Measurements from ENCODE around the gene SNORC. TPM values are rescaled to one million over a fixed set of nuclear protein-coding genes. Genes with fewer than 3 reads are reported as not detected.
"Not testable (repeated sequence)": the region's sequence is repeated elsewhere in the genome, so short reads cannot be mapped to it uniquely, and the experiment has no call there.

Gene SNORC
- total RNA-seq, 5 donors from 2014 or later (not counting 1 experiment from before 2014, with no cell fraction given), result 0.96 to 4.1 (median 3.2) TPM

- H3K4me1 Mint-ChIP-seq; H3K27ac Mint-ChIP-seq; H3K4me3 ChIP-seq (ENCODE audit: control insufficient read depth in 1 of 2, extremely low read depth in 1 of 2, low read length in 1 of 2); H3K27me3 ChIP-seq (replicated peaks in 1 of 2; ENCODE audit: control insufficient read depth in 2 of 2, extremely low read depth in 1 of 2, insufficient read depth in 2 of 2, low read length in 1 of 2); H3K27me3 Mint-ChIP-seq; H3K9me3 ChIP-seq; H3K4me3 Mint-ChIP-seq; H3K27ac ChIP-seq (ENCODE audit: low read length); DNase-seq; H3K4me1 ChIP-seq (ENCODE audit: control insufficient read depth in 1 of 2, extremely low read depth in 1 of 2, insufficient read depth in 2 of 2, low read length in 2 of 2); POLR2A ChIA-PET; ATAC-seq (replicated peaks in 1 of 4); H3K9me3 Mint-ChIP-seq: not testable (repeated sequence)
- 96% methylated on average over 8 of the region's 11 CpGs for WGBS (ENCODE audit: insufficient coverage)
- peaks cover 10 to 67% of the 10 kb centered on the region in 2 donors for H3K36me3 ChIP-seq (ENCODE audit: control insufficient read depth in 2 of 2, extremely low read depth in 1 of 2, insufficient read depth in 1 of 2, low read length in 1 of 2)
- H3K36me3 Mint-ChIP-seq, result peaks cover 53% of the 10 kb centered on the region
- CTCF ChIA-PET, result interaction anchor here in 1 of 2 donors (0.9 kb wide), 1 partner anchor 15 kb away, joined by 3 read pairs; no protein-coding TSS in a partner anchor
Observed at GRCh38 chr2:232852081-232852480, 18.0 kb upstream of the SNORC start.

GRCh38 chr2:232852676-232853075, 17.4 kb upstream of the SNORC start:
- ChIA-PET CTCF (interaction anchor here (0.5 to 1.0 kb wide), 4 partner anchors 16 to 1288 kb away, joined by 3 to 5 read pairs (median 3); no protein-coding TSS in a partner anchor), POLR2A (no interaction called here)
- Histone ChIP-seq H3K27ac (ENCODE audit: low read length) (no peak overlapping the region), H3K9me3 (no peaks in the 10 kb centered on the region), H3K27me3 (replicated peaks in 1 of 2; ENCODE audit: control insufficient read depth in 2 of 2, extremely low read depth in 1 of 2, insufficient read depth in 2 of 2, low read length in 1 of 2) (no peaks in the 10 kb centered on the region), H3K4me1 (ENCODE audit: control insufficient read depth in 1 of 2, extremely low read depth in 1 of 2, insufficient read depth in 2 of 2, low read length in 2 of 2) (no peaks in the 10 kb centered on the region), H3K4me3 (ENCODE audit: control insufficient read depth in 1 of 2, extremely low read depth in 1 of 2, low read length in 1 of 2) (no peak overlapping the region), H3K36me3 (ENCODE audit: control insufficient read depth in 2 of 2, extremely low read depth in 1 of 2, insufficient read depth in 1 of 2, low read length in 1 of 2) (peaks cover 10 to 67% of the 10 kb centered on the region in 2 donors)
- DNase-seq, result no peak
- H3K9me3 Mint-ChIP-seq, result no peaks in the 10 kb centered on the region
- no peak for ATAC-seq (replicated peaks in 1 of 4)
- H3K4me1 Mint-ChIP-seq, result peaks cover 0 to 2% (median 0%) of the 10 kb centered on the region in 3 donors
- no peak overlapping the region for H3K4me3 Mint-ChIP-seq
- no peak overlapping the region for H3K27ac Mint-ChIP-seq
- WGBS (ENCODE audit: insufficient coverage), result no CpG with 5 or more reads among the region's 2 CpGs
- H3K36me3 Mint-ChIP-seq, result peaks cover 53% of the 10 kb centered on the region
- no peaks in the 10 kb centered on the region for H3K27me3 Mint-ChIP-seq

GRCh38 chr2:232854082-232854481, 16.0 kb upstream of the SNORC start:
- CTCF ChIA-PET, result interaction anchor here in 1 of 2 donors (0.5 to 0.8 kb wide), 3 partner anchors 281 to 857 kb away, joined by 3 to 4 read pairs (median 3); no protein-coding TSS in a partner anchor
- H3K4me3 ChIP-seq (ENCODE audit: control insufficient read depth in 1 of 2, extremely low read depth in 1 of 2, low read length in 1 of 2), result no peak overlapping the region
- no peaks in the 10 kb centered on the region for H3K9me3 ChIP-seq
- Mint-ChIP-seq H3K9me3 (no peaks in the 10 kb centered on the region), H3K27me3 (no peaks in the 10 kb centered on the region), H3K36me3 (peaks cover 52% of the 10 kb centered on the region), H3K4me1 (peaks cover 0 to 2% (median 0%) of the 10 kb centered on the region in 3 donors), H3K4me3 (no peak overlapping the region), H3K27ac (no peak overlapping the region)
- DNase-seq (no peak), ATAC-seq (replicated peaks in 1 of 4) (no peak)
- no peak overlapping the region for H3K27ac ChIP-seq (ENCODE audit: low read length)
- H3K27me3 ChIP-seq (replicated peaks in 1 of 2; ENCODE audit: control insufficient read depth in 2 of 2, extremely low read depth in 1 of 2, insufficient read depth in 2 of 2, low read length in 1 of 2), result no peaks in the 10 kb centered on the region
- 67% methylated on average over 1 of the region's 7 CpGs for WGBS (ENCODE audit: insufficient coverage)
- H3K4me1 ChIP-seq (ENCODE audit: control insufficient read depth in 1 of 2, extremely low read depth in 1 of 2, insufficient read depth in 2 of 2, low read length in 2 of 2), result no peaks in the 10 kb centered on the region
- H3K36me3 ChIP-seq (ENCODE audit: control insufficient read depth in 2 of 2, extremely low read depth in 1 of 2, insufficient read depth in 1 of 2, low read length in 1 of 2), result peaks cover 13 to 65% of the 10 kb centered on the region in 2 donors
- POLR2A ChIA-PET, result no interaction called here

- no peak for DNase-seq
- H3K27me3 Mint-ChIP-seq, result no peaks in the 10 kb centered on the region
Observed at GRCh38 chr2:232857158-232857563, 12.9 kb upstream of the SNORC start.

GRCh38 chr2:232859385-232859916, 10.6 kb upstream of the SNORC start:
- H3K4me1 ChIP-seq (ENCODE audit: control insufficient read depth in 1 of 2, extremely low read depth in 1 of 2, insufficient read depth in 2 of 2, low read length in 2 of 2), result no peaks in the 10 kb centered on the region
- H3K4me1 Mint-ChIP-seq, result no peaks in the 10 kb centered on the region
- no peak for ATAC-seq (replicated peaks in 1 of 4)
- peaks cover 51% of the 10 kb centered on the region for H3K36me3 Mint-ChIP-seq
- no peak for DNase-seq
- peaks cover 12 to 48% of the 10 kb centered on the region in 2 donors for H3K36me3 ChIP-seq (ENCODE audit: control insufficient read depth in 2 of 2, extremely low read depth in 1 of 2, insufficient read depth in 1 of 2, low read length in 1 of 2)
- no peaks in the 10 kb centered on the region for H3K27me3 ChIP-seq (replicated peaks in 1 of 2; ENCODE audit: control insufficient read depth in 2 of 2, extremely low read depth in 1 of 2, insufficient read depth in 2 of 2, low read length in 1 of 2)
- ChIA-PET POLR2A (interaction anchor here in 1 of 2 donors (0.5 kb wide), 1 partner anchor 214 kb away, joined by 8 read pairs; no protein-coding TSS in a partner anchor), CTCF (no interaction called here)
- no peaks in the 10 kb centered on the region for H3K27me3 Mint-ChIP-seq
- H3K27ac Mint-ChIP-seq, result no peak overlapping the region
- WGBS (ENCODE audit: insufficient coverage), result 96% methylated on average over 4 of the region's 4 CpGs
- no peak overlapping the region for H3K4me3 Mint-ChIP-seq
- no peaks in the 10 kb centered on the region for H3K9me3 Mint-ChIP-seq
- no peak overlapping the region for H3K4me3 ChIP-seq (ENCODE audit: control insufficient read depth in 1 of 2, extremely low read depth in 1 of 2, low read length in 1 of 2)
- no peaks in the 10 kb centered on the region for H3K9me3 ChIP-seq
- no peak overlapping the region for H3K27ac ChIP-seq (ENCODE audit: low read length)

More at GRCh38 chr2:232857158-232857563, 12.9 kb upstream of the SNORC start:
- no peaks in the 10 kb centered on the region for H3K4me1 ChIP-seq (ENCODE audit: control insufficient read depth in 1 of 2, extremely low read depth in 1 of 2, insufficient read depth in 2 of 2, low read length in 2 of 2)
- no peaks in the 10 kb centered on the region for H3K27me3 ChIP-seq (replicated peaks in 1 of 2; ENCODE audit: control insufficient read depth in 2 of 2, extremely low read depth in 1 of 2, insufficient read depth in 2 of 2, low read length in 1 of 2)
- peaks cover 0 to 2% (median 0%) of the 10 kb centered on the region in 3 donors for H3K4me1 Mint-ChIP-seq
- no peak overlapping the region for H3K27ac ChIP-seq (ENCODE audit: low read length)
- no CpG with 5 or more reads among the region's 4 CpGs for WGBS (ENCODE audit: insufficient coverage)
- H3K36me3 Mint-ChIP-seq, result peaks cover 55% of the 10 kb centered on the region
- no peak overlapping the region for H3K4me3 Mint-ChIP-seq
- ATAC-seq (replicated peaks in 1 of 4), result no peak
- H3K36me3 ChIP-seq (ENCODE audit: control insufficient read depth in 2 of 2, extremely low read depth in 1 of 2, insufficient read depth in 1 of 2, low read length in 1 of 2), result peaks cover 12 to 48% of the 10 kb centered on the region in 2 donors
- POLR2A ChIA-PET, result no interaction called here
- no peak overlapping the region for H3K27ac Mint-ChIP-seq
- no peaks in the 10 kb centered on the region for H3K9me3 Mint-ChIP-seq
- H3K9me3 ChIP-seq, result no peaks in the 10 kb centered on the region
- CTCF ChIA-PET, result no interaction called here
- H3K4me3 ChIP-seq (ENCODE audit: control insufficient read depth in 1 of 2, extremely low read depth in 1 of 2, low read length in 1 of 2), result no peak overlapping the region

GRCh38 chr2:232860593-232861241, 9.3 kb upstream of the SNORC start:
- ChIA-PET CTCF (no interaction called here), POLR2A (no interaction called here)
- no peak overlapping the region for H3K4me3 ChIP-seq (ENCODE audit: control insufficient read depth in 1 of 2, extremely low read depth in 1 of 2, low read length in 1 of 2)
- Mint-ChIP-seq H3K27ac (no peak overlapping the region), H3K36me3 (peaks cover 44% of the 10 kb centered on the region), H3K9me3 (no peaks in the 10 kb centered on the region), H3K4me1 (no peaks in the 10 kb centered on the region), H3K27me3 (no peaks in the 10 kb centered on the region), H3K4me3 (no peak overlapping the region)
- H3K27me3 ChIP-seq (replicated peaks in 1 of 2; ENCODE audit: control insufficient read depth in 2 of 2, extremely low read depth in 1 of 2, insufficient read depth in 2 of 2, low read length in 1 of 2), result no peaks in the 10 kb centered on the region
- 92% methylated on average over 2 of the region's 9 CpGs for WGBS (ENCODE audit: insufficient coverage)
- no peaks in the 10 kb centered on the region for H3K9me3 ChIP-seq
- no peaks in the 10 kb centered on the region for H3K4me1 ChIP-seq (ENCODE audit: control insufficient read depth in 1 of 2, extremely low read depth in 1 of 2, insufficient read depth in 2 of 2, low read length in 2 of 2)
- peaks cover 12 to 42% of the 10 kb centered on the region in 2 donors for H3K36me3 ChIP-seq (ENCODE audit: control insufficient read depth in 2 of 2, extremely low read depth in 1 of 2, insufficient read depth in 1 of 2, low read length in 1 of 2)
- H3K27ac ChIP-seq (ENCODE audit: low read length), result no peak overlapping the region
- ATAC-seq (replicated peaks in 1 of 4) (no peak), DNase-seq (no peak)

Measured in T-cell (primary cell).